ENCODE measurements around the gene ARHGAP6.
"Not testable (repeated sequence)": the region's sequence is repeated elsewhere in the genome, so short reads cannot be mapped to it uniquely, and the experiment has no call there.

ARHGAP6 gene

DNA sequence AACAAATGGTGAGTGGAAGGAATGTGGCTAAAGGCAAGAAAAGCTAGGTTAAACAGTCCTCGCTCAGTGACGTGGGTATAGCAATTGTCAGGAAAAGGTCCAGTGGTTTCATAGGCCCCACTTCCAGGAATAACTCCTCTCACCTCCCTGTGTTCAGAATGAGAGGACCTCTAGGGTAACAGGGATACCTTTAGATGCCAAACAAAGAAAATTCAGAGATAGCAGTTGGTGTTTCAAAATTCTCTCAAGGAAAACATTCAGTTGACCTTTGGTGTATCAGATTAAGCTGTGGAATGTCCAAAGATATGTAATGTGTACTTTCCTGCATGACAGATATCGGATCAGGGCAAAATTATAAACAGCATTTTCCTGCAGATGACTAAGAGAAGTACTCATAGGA, 155.9 kb downstream of the ARHGAP6 start:
- no peak for DNase-seq

DNA sequence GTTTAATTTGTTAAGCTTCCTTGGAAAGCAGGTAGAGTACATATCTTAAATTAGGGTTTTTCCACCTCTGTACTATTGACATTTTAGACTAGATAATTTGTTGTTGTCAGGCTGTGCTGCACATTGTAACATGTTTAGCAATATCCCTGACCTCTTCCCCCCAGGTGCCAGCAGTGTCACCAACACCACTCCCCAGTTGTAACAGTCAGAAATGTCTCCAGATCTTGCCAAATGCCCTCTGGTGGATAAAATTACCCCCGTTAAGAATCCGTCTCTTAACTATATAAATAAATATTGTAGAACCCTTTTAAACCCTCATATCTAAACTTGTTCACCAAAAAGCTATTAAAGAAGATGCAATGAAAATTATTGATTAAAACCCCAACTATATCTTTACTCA, 161.5 kb downstream of the ARHGAP6 start:
- DNase-seq = no peak

DNA sequence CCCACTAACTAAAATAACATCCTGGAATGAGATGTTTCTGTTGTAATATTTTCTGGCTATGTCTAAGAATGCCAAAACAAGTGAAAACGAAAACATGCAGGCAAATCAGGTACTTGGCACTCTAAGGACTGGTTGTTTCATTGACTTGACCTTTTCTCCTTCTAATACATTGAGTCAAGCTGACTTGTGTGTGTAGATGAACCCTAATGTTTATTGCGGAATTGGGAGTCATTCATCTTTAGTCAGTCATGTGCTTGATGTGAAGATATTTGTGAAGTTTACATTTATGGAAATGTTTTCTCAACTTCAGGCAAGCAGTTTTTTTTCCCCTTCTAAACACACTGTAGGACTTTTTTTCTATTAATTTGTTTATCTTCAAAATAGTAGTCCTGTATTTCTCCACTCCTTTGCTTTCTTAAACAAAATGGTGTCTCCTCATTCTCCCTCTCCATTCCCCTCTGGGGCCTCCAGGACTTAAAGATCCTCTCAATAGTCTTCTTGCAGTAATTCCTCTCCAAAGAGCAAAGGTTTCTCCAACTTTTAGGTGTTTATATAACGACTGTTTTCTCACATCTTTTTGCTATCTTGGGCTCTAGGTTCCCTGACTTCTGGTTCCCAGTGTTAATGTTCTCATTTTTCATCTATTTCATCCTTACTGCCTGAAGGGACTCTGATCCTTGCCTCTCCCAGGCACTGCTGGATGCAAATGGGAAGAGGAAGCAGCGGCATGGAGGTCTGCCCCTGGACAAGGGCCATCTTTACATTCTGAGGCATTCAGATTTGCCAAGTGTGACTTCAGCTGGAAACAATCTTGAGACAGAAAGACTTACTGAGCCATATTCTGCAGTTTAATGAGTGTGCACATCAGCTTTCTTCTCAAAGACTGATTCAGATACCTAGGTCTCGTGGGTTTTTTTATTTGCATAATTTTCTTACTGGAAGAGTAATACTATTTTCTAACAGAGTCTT, 166.4 kb downstream of the ARHGAP6 start:
- DNase-seq = no peak

DNA sequence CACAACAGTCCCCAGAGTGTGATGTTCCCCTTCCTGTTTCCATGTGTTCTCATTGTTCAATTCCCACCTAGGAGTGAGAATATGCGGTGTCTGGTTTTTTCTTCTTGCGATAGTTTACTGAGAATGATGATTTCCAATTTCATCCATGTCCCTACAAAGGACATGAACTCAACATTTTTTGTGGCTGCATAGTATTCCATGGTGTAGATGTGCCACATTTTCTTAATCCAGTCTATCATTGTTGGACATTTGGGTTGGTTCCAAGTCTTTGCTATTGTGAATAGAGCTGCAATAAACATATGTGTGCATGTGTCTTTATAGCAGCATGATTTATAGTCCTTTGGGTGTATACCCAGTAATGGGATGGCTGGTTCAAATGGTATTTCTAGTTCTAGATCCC, 174.3 kb downstream of the ARHGAP6 start:
- not testable (repeated sequence) for DNase-seq

DNA sequence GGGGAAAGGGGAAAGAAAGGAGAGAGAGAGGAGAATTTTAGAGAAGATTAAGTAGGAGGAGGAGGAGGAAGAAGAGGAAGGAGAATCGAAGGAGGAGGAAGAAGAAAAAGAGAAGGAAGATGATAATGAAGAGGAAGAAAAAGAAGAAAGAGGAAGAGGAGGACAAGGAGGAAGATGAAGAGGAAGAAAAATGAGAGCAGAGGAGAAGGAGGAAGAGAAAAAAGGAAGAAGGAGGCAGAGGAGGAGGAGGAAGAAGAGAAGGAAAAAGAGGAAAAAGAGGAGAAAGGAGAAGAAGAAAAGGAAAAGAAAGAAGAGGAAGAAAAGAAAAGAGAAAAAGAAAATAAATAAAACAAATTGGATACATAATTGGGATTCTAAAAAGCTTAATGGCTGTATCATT, 181.4 kb downstream of the ARHGAP6 start:
- DNase-seq = no peak

DNA sequence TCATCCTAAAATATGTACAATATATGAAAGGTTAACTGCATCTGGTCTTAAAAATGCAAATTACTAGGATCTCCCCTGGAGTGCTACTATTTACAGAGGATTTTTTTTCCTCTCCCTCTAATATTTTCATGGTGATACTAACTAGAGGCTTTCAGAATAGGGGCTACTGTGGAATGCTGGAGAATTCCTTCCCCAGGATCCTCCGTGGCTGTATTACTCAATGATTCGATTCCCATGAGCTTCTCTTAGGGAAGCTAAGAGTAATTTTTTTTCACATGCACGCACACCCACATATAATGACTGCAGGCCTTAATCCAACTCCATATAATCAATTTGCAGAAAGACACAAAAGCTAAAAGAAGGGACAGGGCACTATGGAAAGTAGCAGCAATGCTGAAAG, 184.7 kb downstream of the ARHGAP6 start:
- no peak for DNase-seq

DNA sequence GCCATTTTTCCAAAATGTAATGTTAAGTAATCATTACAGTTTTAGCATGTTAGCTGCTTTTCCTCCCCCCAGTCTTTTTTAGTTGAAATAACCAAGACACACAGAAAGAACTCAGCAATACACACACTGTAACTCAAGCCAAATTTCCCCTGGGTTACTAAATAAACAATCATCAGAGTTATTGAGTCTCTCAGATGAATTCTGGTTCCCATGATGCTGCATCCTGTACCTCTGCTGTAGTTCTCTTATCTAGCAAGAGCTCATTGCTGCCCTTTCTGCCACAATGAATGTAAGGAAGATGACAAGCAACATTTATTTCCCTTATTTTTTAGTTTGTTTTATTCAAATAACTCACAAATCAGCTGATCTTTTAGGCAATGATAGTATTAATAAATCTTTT, 185.1 kb downstream of the ARHGAP6 start:
- no peak for DNase-seq

DNA sequence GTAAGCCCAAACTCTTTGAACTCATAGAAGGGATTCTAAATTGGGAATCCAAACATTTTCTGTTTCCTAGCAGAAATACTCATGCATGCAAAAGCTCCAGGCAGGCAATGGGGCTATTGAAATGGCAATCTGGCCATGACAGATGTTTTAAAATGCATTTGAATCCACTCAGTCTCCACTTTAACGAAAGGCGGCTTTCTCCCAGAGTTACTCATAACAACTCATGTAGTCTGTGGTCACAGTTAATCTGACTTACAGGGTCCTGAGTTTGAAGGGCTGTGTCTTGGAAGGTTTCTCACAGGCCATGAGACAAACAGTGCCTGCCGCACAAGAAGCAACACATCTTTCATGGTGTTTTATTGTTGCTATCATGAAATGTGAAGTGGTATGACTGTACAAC, 186.8 kb downstream of the ARHGAP6 start:
- no peak for DNase-seq

DNA sequence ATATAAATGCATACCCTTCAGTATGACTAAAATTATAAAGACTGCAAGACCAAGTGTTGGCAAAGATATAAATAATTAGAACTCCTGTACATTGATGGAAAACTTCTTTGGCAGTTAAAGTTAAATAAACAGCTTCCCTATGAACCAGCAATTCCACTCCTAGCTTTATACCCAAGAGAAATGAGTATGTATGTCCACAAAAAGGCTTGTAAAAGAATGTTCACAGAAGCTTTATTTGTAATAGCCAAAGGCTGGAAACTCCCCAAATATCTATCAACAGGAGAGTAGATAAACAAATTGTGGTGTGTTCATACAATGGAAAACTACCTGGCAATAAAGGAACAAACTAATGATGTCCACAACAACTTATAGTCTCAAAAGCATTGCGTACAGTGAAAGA, 187.7 kb downstream of the ARHGAP6 start:
- no peak for DNase-seq

DNA sequence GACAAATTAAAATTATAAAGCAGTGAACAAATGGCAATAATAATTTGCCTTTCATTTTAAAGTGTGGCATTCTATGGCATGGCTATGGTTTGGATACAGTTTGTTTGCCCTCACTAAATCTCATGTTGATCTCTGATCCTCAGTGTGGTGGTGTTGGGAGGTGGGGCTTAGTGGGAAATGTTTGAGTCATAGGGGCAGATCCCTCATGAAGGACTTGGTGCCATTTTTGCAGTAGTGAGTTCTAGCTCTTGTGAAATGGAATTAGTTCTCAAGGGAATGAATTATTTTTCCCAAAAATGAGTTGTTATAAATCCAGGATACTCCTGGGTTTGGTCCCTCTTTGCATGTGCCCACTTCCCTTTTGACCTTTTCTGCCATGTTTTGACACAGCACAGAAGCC, 191.1 kb downstream of the ARHGAP6 start:
- DNase-seq = no peak

DNA sequence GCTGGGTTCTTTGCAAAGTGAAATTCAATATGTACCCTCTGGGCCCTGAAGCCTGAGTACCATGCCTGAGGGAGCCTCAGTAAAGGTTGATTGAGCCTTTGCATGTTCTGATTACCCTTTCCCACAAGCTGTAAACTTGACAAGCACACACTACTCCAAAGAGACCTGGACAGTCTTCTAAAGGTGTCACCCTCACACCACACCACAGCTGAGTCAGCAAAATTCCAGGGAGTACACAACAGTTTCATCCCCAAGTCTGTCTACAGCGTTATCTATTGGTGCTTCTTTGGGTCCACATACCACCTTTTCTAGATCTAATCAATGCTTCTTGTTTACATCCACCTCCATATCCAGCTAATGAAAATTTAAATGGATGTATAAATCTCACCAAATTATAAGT, 191.7 kb downstream of the ARHGAP6 start:
- DNase-seq = no peak

DNA sequence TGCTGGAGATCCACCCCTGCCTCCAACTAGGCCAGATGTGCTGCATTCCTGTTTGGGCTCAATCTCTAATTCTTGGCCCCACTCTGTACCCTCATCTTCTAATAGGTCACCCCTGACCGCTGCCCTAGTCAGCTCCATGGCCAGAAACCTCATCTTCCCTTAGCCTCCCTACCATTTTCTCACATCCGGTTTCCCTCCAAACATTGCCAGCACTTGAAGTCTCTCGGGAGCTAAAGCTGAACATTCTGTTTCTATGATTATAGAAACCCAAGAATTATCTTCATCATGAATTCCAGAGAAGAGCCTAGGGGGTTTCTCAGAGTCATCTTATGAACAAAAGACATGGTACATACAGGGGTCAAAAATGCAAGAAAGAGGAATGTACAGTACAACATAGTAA, 192.8 kb downstream of the ARHGAP6 start:
- DNase-seq = no peak

DNA sequence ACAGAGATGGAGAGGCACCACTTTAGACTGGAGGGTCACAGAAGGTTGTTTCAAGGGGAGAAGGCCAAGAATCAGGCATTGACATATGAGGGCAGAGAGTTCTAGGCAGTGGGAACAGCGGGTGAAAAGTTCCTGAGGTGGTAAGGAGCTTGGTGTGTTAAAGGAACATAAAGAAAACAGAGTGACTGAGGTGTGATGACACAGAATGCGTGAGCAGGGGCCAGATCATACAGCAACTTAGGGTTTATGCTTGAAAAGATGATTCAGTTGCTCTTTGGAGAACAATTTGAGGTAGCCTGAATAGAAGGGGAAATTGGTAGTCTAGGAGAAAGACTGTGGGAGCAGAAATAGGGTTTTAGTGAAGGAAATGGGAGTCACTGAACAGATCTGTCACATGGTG, 193.3 kb downstream of the ARHGAP6 start:
- DNase-seq = no peak

DNA sequence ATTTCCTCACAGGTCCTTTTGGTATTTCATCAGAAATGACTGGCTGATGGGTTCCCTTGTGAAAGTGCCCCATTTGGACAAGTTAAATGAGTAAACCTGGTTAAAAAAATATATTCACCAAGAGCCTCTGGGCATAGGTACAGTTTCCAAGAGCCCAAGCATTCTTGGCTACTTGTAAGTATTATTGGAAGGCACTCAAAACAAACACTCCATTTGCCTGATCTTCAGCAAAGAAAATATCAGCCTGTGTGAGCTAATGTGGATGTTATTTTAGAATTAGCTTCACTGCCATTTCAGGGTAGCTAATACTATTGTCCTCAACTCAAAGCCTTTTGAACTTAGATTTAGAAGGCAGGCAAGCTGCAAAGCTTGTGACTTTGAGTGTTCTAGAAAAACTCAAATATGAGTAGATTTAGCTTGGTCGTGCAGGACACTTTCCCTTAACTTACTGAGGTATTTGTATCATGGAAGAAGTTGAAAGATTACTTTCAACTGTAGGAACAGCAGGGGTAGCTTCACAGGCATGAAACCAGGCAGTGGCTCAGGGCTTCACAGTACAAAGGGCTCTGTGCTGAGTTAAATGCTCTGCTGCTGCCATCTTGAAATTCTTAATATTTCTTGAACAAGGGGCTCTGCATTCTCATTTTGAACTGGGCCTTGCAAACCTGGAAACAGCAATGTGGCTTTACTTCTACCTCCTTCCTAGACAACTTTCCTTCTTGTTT, 195.3 kb downstream of the ARHGAP6 start:
- DNase-seq = no peak

DNA sequence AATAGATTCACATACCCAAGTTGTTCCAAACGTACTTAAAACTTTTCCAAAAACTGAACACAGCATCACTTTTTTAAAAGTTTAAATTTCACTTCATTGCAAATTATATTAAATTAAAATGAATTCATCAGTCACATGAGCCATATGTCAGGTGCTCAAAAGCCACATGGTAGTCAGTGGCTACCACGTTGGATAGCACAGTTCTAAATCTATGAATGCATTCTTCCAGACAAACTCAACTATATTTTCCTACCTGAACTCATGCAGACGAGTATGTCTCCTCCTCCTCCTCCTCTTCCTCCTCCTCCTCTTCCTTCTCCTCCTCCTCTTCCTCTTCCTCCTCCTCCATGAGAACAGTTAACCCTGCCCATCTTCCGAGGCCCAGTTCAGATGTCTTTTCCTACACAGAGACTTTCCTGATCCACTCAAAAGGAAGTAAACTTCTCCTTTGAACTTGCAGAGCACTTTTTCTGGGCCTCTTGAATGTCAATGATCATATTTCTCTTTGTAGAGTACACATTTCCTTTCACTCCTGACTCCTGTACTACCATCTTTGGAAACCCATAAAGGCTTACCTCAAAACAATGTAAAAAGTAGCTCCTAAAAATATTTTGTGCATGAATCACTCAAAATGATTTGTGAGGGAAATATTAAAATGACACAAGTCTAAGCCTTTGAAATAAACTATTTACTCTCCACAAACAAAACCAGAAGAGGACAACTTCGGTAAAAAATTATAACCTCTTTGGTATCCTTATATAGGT, 199.9 kb downstream of the ARHGAP6 start:
- DNase-seq = no peak

DNA sequence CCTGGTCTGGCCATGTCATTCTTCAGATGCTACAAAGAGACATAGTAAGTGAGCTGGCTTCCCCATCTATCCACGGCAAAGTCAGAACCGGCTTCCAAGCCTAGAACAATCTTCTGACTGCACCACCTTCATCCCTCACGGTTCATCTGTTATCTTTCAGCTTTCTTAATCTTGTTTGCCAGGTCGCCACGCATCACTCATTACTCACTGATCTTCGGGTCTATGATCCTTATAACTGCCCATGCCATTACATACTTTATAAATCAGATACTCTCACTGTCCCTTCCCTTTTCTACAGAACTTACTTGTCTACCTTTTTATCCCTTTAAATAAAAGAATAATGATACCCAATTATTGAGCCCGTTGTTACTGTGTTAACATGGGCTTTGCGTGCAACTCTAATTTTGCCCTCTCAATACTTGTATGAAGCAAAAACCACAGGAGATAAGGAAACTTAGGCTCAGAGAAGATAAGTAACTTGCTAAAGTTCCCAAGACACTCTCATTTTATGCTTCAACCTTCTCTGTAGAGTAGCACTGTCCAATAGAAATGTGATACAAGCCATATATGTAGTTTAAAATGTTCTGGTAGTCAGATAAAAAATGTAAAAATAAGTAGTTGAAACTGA, 200.8 kb downstream of the ARHGAP6 start:
- no peak for DNase-seq

DNA sequence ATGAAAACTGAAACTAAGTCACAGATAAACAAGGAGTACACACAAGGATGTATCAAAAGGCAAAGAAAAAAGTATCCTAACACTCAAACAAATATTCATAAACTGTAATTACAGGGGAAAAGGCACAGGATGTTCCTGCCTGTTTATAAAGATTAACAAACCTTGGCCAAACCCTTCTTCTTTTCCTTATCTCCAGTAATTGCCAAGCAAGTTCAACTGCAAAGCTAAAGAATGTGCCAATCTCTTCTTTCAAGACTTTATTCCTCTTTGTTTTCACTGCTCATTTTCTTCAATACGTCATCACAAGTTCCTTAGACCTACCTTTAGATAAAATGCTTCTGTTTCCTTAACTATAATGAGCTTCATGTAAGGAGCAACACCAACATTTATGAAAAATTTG, 201.3 kb downstream of the ARHGAP6 start:
- DNase-seq = no peak

DNA sequence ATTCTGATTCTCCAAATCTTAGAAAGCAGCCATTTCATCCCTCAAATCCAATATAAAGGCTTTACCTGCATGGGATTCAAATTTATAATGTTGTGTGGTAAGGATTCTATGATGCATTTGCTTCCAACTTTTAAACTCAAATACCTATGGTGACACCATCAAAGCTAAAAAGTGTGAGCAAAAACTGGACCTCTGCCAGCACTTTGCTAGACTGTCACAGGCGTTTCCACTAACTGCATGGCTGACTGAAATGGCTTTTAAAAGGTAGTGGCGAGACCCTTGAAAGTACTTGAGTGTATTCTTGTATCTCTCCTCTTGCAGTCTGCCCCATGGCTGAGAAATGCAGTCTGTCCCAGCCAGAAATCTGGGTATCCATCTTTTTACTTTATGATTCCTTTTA, 203.1 kb downstream of the ARHGAP6 start:
- DNase-seq = no peak

DNA sequence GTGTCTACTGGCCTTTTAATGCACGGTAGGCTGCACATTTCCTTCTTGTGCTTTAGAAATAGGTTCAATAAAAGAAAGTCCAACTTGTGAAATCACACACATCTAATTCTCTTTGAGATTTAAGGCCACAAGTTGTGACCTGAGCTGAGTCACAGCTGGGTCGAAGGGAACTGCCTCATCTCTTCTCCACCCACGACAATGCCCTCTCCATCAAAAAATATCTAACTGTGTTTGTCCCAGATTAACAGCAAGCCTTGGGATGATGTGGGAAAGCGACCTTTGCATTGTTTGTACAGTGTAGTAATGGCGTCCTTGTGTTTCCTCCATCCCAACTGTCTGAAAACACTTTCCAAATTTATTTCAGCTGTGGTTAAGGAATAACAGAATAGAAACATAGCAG, 203.6 kb downstream of the ARHGAP6 start:
- DNase-seq = no peak

DNA sequence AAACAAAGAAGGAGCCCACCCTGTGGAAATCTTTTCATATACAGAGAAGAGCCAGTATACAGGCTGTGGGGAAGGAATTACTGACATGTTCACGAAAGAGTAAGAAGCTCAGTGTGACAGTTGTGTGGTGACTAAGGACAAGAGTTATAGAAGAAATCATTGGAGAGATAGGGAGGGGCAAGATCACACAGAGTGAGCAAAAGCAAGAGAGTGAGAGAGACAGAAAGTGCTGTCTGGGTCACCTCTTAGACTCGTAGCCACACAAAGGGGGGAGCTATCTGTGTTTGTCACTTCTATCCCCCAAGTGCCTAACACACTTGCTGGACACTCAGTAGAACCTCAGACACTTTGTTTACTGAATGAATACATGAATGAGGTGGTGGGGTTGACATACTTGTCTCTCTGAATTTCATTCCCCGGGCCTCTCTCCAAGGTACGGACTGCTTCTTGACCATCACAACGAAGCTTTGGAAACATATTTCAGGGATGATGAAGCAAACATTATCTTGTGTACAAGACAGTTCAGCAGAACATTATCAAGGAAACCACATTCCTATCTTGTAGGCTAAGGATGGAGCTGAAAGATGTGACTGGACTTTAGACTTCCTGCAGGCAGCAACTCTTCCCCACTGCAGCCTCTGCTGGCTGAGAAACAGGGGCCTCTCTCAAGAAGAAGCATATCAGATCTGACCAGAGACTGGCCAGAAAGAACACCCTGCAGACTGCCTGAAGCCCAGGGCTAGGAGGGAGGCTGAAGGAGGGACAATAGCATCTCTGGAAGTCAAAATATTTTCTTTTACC, 204.3 kb downstream of the ARHGAP6 start:
- DNase-seq = no peak

DNA sequence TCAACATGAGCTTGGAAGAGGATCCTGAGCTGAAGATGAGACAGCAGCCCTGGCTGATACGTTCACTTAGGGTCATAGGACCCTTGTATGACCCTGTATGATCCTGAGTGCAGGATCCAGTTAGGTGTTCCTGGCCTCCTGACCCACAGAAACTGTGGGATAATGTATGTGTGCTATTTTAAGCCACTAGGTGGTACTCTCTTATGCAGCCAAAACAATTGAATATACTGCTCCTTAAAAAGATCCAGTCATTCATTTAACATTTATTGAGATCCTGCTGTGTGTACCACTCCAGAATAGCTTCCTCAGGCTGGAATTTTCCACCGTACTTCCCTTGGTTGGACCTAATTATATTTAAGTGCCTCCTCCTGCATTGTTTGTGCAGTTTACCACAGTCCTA, 205.4 kb downstream of the ARHGAP6 start:
- no peak for DNase-seq

DNA sequence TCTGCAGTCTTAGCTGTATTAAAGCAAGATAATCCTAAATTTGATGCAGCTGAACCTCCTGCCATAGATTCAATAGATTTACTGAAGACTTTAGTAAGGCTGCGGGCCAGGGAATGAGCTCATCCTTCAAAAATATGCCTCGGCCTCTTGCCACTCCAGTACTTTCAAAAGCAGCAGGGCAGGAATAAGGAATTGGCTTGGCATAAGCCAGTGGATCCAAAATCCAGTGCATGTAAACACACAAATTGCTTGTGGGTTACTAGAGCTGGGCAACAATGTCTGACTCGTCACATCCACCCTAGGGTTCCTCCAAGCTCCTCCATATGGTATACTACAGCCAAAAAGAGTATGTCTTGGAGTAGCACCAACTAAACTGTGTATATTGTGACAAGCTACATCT, 207.6 kb downstream of the ARHGAP6 start:
- DNase-seq = no peak

Measured in activated T-cell treated with anti-CD3 and anti-CD28 coated beads for 4 hours (primary cell).